Germinal center (tissue), 1 donor: Measurements from ENCODE around the gene TBL1Y.

Experiments used
- DNase-seq: peaks from one replicate; pipeline ENCODE4 v3.0.0; 2012; ENCODE audit warnings: mixed read lengths, low spot score

Gene TBL1Y

DNA sequence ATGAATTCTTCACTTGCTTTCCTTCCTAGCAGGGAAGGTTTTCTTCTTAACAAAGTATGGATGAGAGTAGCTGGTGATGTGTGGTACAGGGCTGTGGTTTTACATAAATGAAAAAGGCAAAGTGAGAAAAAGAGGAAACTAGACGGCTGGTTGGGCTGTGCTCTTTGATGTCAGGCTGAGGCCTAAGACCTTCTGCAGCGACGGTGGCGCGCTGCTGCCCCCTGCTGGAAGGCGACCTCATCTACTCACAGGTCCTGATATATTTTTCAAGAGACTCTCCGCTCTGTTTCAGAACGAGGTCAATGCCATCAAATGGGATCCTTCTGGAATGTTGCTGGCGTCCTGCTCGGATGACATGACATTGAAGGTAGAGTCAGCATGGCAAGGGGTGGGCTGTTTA lies 175.1 kb downstream of the TBL1Y start:
- peak; percentile 46 for DNase-seq

GRCh38 chrY:7092836-7093235 lies 182.3 kb downstream of the TBL1Y start:
- no peak for DNase-seq

- DNase-seq: no peak
Measured at GRCh38 chrY:7094365-7094764, 183.9 kb downstream of the TBL1Y start.

DNA sequence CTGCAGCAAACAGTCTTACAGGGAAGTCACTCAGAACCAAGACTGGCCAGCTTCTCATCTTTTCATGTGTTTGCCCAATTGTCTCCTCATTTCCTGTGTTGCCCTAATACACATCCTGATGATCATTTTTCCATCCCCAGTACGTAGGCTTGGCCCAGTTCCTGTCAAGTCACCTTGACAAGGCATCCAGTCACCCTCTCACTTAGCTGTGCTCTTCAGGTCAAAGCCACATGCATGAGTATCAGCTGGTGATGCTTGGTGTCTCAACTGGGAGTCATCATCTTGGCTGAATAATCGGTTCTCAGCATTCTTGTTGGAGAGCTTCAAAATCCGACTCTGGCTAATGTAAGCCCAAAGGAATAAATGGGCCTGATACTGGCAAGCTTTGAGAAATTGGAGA lies 186.5 kb downstream of the TBL1Y start:
- DNase-seq: no peak

DNA sequence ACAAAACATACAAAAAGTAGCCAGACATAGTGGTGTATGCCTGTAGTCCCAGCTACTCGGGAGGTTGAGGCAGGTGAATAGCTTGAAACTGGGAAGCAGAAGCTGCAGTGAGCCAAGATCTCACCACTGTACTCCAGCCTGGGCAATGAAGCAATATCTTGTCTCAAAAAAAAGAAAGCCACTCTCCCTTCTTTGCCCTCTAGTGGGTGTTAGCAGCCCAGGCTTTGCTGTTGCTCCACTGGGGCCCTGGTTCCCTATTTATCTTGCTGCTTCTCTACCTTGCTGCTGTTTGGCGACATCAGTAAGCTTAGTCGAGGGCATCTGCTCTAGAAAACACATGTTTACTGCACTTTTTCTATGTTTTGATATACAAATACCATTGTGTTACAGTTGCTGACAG lies 189.2 kb downstream of the TBL1Y start:
- DNase-seq: no peak

GRCh38 chrY:7102680-7103079 lies 192.2 kb downstream of the TBL1Y start:
- no peak for DNase-seq

GRCh38 chrY:7107179-7107578 lies 196.7 kb downstream of the TBL1Y start:
- DNase-seq: no peak

DNA sequence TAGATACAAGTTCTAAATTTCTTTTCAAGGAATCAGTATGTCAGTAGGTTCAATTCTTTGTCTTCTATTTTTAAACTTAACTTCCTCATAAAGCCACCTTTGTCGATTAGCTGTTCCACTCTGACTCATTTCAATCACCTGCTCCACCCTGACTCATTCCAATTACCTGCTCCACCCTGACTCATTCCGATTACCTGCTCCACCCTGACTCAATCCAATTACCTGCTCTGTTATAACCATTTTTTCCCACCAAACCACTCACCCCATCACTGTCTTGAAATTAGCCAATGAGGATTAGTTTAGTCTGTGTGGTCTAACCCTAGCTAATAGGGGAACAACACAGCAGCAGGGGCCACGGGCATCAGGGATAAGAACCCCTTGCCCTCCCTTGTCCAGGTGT lies 199.6 kb downstream of the TBL1Y start:
- DNase-seq: no peak

- DNase-seq: no peak
Measured at GRCh38 chrY:7115871-7116270, 205.4 kb downstream of the TBL1Y start.

GRCh38 chrY:7122202-7122601 lies 211.7 kb downstream of the TBL1Y start:
- no peak for DNase-seq

DNA sequence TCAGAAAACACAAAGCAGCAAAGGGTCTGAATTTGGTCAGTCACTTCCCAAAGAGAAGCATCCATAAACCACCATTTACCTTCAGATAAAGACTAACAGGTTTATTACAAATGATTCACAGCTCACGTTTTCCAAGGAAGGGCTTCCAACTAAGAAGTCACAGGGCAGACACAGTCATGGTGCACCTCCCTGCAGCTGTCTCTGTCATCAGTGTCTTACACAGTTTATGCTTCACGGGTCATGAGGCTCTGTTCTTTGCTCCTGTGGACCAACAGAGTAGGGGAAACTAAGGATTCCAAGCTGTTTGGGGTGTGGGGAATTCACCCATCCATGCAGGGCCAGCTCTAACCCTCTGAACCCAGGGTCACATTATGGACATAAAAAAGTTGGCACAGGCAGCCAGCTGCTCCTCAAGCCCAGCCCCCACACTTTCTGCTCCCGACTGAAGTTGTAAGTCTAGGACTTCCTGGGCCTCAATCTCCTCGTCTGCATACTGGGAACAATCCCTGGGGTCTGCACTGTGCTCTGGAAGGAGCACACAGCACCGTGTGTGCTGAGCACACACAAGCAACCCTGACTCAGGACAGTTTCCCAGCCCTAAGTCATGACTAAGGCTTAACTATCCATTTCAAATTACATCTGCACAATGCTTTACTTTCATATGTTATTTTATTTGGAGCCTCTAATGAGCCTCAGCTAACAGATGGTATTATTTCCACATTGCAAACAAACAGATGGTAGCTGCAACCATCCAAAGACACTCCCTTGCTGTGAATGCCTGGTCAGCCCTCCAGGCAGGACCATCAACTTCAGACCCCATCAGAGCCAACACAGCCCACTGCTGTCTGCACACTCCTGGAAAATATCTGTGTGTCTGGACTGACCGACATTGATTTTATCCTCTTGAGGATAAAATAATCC lies 214.9 kb downstream of the TBL1Y start:
- DNase-seq: no peak

DNA sequence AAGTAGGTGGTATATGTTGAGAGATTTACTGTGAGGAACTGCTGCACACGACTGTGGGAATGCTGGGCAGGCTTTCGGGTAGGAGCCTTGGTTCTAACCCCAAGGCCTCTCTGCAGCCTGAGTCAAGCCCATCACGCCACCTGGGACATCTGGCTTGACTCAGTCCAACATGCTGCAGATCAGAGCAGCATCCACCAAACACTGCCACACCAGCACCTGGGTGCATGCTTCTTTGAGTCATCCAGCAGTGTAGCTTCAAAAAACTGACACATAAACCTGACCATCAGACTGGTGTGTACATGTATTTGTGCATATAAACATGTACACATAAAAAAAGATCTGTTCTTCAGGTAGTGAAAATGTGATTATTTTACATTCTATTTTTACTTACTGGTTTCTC lies 217.7 kb downstream of the TBL1Y start:
- DNase-seq: no peak
